AML-193 (cell line): Measurements from ENCODE around the gene TLE4.
"Not testable (repeated sequence)": the region's sequence is repeated elsewhere in the genome, so short reads cannot be mapped to it uniquely, and the experiment has no call there.

Experiments
- DNase-seq, 2 experiments: peaks; one replicate each; lab custom pipeline; 2025; lab: John Stamatoyannopoulos, UW

The TLE4 gene

DNA sequence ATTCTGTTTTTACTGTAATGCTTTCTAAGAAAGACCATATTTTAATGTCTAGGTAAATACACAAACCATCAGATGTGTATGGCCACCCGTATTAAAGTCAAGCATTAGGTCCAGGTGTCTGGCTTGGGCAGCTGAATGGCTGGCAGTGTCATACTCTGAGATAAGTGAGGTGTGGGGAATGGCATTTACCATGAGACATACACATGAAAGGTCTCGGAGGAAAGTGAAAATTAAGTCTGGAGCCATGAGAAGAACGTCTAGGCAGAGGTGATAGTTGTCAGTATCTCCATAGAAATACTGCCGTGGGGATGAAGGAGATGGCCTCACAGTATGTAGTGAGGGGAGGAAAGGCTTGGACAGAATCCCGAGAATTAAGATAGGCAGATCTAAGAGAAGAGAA is 164.3 kb downstream of the TLE4 start:
- no peak for DNase-seq

DNA sequence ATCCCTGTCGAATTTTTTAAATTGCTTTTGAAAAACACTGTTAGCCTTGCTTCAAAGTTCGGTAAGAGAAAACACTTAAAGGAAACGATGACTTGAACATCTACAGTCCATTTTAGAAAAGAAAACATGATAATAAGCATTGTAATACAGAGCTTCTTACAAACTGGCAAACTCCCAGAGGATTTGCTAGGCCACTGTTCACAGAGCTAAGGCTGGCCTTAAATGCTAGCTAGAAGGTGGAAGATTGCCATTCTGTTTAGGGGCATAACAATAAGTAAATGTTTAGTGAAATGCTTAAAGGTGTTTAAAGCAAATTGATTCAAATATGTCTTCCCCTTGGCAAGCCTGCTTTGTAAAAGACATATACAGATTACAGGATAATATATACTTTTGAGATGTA is 169.6 kb downstream of the TLE4 start:
- DNase-seq = no peak

DNA sequence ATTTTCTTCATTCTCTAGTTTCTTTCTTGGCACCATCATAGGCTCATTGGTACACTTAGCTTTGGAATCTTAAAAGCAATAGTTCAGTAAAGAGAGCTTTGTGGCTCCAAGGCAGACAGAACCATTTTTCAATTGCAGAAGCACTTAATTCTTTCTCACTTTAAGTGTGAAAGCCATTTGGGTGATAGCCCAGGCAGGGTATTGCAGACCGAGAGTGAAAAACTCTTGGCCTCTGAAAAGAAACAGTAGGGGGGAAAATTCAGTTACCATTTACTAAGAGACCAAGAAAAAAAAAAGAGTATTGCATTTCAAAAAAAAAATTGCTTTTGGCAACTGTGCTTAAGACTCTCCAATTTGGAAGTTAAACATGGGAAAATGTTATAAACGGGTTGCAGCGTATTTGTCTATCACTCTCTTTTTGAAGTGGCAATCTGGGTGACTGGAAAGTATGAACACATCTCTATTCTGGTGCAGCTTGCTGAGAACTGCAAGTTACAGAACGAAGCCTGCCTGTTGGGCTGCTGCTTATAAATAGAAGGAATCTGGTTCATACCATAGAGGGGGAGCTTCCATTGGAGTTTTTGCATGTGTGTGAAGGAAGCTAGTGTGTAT is 170.5 kb downstream of the TLE4 start:
- DNase-seq = no peak

DNA sequence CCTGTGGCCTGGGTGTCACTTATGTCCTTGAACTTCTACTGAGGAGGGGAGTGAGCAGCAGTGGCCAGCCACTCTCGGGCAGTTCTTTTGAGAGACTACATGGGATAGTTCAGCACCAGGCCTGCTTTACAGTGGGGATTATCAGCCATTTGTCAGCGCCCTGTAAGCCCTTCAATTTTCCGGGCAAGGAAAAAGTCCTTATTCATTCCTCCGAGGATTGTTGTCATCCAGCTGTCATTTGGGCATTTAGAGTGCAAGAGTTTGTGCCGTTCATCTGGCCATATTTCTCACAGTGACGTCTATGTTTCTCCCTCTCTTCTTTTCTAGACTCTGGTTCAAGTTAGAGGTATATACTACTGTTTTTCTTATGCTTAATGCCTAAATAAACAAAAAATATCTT is 172.8 kb downstream of the TLE4 start:
- DNase-seq = no peak

DNA sequence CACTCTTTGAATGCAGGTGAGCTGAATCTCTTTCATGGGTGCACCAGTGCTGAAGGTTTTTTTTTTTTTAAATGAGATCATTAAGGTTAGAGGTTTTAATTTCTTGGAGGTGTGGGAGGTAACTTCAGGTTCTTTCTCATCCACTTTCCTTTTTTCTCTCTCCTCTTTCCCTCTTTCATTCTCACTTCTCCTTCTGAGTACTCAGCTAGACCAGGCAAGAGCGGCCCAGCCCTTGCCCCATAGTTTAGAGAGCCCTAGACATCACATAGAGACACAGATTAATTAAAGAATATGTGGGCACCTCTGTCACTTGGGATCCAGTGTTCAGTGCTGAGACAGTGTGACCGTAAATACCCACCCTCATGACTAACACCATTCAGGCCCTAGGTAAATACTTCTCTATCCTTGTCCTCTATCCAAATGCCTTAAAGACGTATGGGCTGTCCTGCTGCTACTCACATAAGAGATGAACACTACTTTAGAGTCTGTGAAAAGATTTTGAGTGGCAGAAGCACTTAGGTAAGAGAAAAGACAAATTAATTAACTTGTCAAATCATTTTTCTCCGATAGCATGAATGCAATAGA is 174.1 kb downstream of the TLE4 start:
- no peak for DNase-seq

DNA sequence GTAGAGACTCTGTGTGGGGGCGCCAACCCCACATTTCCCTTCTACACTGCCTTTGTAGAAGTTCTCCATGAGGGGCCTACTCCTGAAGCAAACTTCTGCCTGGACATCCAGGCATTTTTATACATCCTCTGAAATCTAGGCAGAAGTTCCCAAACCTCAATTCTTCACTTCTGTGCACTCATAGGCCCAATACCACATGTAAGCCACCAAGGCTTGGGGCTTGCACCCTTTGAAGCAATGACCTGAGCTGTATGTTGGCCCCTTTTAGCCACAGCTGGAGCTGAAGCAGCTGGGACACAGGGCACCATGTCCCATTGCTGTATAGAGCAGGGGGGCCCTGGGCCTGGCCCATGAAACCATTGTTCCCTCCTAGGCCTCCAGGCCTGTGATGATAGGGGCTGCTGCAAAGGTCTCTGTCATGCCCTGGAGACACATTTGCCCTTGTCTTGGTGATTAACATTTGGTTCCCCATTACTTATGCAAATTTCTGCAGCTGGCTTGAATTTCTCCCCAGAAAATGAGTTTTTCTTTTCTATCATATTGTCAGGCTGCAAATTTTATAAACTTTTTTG is 180.2 kb downstream of the TLE4 start:
- not testable (repeated sequence) for DNase-seq

DNA sequence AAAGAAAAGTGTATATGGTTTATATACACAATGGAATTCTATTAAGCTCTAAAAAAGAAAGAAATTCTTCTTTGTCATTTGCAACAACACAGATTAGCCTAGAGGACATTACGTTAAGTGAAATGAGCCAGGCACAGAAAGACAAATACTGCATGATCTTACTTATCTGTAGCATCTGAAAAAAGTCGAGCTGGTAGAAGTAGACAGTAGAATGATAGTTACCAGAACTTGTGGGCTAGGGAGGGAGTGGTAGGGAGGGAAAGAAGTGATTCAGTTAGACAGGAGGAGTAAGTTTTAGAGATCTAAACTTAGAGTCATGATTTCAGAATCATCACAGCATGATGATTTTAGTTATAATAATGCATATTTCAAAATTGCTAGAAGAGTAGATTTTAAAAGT is 184.6 kb downstream of the TLE4 start:
- DNase-seq = no peak

DNA sequence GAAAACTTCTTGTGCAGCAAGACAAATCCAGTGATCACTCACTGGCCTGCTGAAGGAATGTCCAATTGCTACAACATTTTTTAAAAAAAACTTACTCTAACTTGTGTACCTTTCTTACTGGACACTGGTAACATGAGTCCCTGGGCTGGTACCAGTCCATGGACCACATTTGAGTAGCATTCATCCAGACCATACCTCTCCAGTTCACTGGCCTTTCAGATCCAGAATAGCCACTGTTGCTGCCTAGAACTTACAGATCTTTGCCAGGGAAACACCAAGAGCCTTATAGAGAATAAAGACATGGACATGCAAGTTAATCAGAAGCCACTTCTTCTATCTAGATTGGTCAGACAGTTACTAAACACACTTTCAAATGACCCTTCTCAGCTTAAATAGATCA is 185.3 kb downstream of the TLE4 start:
- DNase-seq = no peak

DNA sequence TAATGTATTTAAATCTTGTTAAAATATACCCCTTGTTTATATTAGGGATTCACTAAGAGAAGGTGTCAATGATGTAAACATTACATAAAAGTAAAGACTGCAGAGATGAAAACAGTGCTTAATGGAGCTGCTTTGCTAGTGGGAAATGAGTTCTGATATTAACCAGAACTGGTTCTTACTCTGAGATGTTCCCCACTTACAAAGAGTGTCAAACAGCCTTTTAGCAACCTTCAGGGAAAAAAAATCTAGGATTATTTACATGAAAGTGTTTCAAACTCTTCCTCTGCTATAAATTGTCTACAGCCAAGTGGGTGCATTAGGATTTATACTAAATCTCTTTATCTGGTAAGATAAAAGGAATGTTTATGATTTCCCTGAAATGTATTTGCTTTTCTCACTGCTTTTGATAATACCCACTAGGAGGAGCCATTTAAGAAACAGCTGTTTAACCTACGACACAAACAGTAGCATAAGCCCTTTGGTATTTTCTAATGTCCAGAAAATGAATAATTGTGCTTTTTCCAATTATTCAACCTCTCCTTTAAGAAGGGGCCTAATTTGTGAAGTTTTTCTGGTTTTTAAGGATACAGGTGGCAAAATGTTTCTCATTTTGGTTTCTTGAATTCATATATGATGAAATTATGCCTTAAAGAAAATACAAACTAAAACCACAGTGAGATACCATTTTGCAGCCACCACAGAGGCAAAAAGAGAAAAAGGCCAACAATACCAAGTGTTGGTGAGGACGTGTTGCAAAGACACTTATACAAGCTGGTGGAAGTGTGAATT is 186.3 kb downstream of the TLE4 start:
- DNase-seq = no peak

DNA sequence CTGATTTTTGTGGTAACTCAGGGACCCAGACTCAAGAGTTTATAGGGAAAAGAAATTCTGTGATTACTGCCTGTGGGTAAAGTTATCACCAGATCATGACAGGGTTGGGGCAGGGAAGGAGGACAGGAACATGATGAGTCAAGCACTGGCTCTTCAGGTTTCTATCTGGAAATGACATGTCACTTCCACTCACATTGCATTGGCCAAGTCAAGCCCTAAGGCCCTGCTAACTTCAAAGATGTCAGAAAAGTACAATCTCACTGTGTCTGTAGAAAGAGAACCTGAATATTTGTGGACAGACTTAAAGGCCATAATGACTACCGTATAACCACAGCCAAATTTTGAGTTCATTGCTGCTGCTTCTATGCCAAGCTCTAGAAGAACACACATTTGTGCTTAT is 187.7 kb downstream of the TLE4 start:
- DNase-seq = no peak

DNA sequence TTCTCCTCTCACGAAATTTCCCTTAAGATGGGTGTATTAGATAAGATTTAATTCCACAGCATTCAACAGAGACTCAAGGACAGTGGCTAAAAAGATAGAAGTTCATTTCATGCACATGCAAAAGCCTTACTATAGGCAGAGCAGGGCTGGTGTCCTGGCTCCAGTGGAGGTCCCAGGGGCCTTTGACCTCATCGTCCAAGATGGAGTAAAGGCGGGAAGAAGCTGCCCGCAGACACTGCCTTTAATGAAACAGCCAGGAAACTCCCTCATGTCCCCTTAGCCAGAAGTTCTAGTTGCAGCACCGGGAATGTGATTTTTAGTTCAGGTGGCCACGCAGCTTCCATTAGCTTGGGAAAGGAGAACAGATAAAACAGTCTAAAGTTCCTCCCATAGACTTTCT is 190.3 kb downstream of the TLE4 start:
- DNase-seq = no peak

DNA sequence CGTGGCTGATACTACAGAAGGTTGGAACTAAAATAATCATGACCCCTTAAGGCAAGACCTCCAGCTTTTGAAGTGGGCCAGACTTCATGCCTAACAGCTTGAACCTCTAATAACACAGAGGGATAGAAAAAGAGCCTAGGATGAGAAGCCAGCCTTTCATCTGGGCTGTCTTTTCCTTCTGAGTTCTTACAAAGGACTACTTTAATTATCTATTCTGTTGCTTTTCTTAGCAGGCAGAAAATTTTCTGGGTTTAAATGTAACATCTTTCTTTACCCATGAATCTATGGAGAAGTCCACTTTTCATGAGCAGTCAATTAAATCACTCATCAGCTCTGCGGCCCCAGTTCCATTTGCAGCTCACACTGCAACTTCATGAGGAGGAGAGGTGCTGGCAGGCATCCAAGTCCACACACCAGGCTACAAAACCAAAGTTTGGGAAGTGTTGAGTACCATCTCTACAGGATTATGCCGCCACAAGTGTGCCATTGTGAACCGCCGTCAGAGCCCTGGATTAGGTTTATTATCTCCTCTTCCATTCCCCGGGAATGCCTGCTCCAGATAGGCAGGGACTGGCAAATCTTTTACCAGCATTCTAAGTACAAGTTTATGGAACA is 192.0 kb downstream of the TLE4 start:
- DNase-seq = no peak

DNA sequence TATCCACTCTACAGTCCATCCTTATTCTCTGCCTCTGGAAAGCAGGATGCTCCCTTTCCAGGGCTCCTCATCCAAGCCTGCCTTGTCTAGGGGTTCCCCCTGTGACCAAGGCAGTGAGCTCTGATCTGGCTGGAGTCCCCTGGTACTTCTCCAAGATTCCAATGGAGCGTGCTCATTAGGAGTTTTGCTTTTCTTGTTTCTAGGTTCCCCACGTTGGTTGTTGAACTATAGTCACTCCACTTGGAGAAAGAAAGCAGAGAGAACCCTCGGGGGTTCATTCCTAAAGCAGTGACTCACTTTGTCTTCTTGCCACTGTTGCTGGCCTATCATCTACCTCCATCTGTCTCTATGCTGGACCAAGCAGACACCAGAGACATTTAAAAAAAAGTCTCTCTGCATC is 192.6 kb downstream of the TLE4 start:
- no peak for DNase-seq

DNA sequence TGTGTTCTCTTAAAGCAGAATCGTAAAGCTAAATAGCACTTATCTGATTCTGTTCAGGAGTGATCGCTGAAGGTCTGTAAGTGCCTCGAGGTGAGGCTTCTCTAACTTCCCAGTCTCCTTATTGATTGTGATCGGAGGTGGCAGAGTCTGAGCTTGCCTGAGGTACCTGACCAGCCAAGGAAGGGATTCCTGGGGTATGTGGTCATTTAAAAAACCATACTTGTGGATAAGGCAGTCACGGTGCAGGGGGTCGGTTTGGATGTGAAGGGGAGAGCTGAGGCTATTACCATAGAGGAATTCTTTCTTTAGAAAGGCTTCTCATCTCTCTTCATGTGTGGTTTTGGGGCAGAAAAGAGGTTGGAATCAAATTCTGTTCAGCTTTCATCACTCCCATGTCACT is 193.7 kb downstream of the TLE4 start:
- no peak for DNase-seq

DNA sequence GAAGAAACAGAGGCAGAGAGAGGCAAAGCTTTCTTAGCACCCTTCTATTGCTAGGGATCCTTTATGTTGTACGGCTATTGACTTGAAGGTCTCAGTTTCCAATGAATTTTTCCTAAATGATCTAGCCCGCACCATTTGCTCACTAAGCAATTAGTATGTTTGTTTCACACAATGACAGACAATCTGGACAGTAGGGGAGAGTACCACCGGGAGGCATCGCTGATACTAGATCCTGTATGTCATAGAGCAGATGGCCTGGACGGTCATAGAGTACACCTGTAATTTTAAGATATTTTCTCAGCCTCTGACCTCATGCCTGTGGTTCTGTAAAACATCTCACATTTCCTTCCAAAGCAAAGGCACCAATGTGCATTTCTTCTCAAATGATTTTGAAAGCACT is 194.3 kb downstream of the TLE4 start:
- DNase-seq = no peak

DNA sequence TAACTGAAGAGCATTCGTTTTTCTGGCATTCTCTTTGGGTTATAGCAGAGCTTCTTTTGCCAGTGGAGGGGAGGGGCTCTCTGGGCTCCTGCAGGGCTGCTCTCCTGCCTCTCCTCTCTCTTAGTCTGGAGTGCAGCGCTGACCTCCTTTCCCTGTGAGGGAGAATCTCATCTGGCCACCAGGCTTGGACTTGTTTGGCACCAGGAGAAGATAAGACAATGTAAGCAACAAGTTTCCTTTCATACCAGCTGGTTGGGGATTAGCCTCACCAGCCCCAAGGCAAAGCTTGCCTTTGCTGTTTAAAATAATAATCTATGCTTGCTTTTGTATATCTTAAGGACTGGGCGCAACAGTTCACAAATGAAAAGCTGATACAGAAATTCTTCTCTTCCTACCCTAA is 196.4 kb downstream of the TLE4 start:
- no peak for DNase-seq

DNA sequence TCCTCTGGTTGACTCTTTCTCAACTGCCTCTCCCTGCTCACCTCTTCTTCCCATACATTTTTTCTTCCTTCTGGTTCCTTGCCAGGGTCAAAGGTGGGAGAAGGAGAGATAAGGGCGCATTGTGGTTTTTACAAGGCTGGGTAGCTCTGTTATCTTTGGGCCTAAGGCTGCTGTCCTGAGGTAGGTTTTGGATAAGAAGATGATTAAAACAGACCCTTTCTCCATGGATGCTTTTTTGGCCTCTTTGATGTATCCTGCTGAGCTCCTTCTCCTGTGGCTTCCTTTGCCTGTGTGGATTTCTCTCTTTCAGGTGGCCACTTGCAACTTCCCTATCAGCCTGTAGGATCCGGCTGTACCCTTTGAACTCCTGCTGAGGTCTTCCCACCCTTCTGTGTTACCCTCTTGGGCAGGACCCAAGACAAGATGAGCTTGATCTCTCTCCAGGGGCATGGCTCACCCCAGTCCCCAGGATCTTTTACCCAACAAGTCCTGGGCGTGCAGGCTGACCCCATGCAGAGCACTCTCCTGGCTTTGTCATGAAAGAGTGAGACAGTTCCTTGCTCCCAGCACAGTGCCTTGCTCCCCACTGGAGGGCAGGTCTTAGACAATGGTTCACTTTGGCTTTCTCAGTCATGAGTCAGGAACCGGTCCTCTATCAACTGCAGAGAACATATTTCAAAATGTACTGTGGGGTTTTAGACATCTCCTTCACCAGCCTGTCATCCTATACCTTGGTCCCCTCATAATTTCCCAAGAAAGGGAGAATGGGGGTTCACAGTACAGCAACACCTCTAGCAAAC is 197.9 kb downstream of the TLE4 start:
- no peak for DNase-seq

DNA sequence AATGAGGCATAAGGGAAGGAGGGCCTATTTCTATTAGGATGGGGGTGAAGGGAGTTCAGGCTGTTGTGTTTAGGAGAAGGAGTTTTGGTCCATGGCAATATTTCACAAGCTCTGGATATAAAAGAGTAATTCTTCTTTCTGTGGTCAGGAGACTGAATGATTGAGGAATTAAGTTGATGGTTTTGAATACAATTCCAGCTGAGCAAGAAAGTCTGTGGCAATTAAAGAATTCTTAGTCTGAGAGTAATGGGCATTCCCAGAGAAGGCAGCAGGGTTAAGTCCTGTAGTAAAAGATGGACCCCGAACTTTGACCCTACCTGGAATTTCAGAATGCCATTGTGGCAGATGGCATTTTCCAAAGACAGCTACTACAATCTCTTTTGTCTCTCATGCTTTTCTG is 202.6 kb downstream of the TLE4 start:
- DNase-seq = no peak
